HepG2 (cell line): ENCODE results near the gene ARFGAP3. TPM values are rescaled to one million over a fixed set of nuclear protein-coding genes. Genes with fewer than 3 reads are reported as not detected.
A peak's percentile ranks its signal among the peaks of the same experiment; 100 is the strongest.
"Not testable (repeated sequence)": the region's sequence is repeated elsewhere in the genome, so short reads cannot be mapped to it uniquely, and the experiment has no call there.

Source experiments
- ATAC-seq: fragments of 200-7000 bp; cut with Tn5 transposase; 3 replicates; pipeline ENCODE4 v1.9.1; 2020; ENCODE audit warnings: mild to moderate bottlenecking, moderate library complexity
- BruUV-seq: library from RNA; stranded (reverse); fragments of 400-500 nt; replicated peaks from 2 replicates; lab custom pipeline; 2021; lab: Mats Ljungman, UMichigan
- CTCF ChIA-PET: fragments of 300-600 bp; formaldehyde crosslinking; extraction: SDS; loops from one replicate; lab custom pipeline; 2021; ENCODE audit warnings: low total read pairs, inconsistent platforms, low intra/inter-chr PET ratio; lab: Yijun Ruan, JAX
- POLR2A ChIA-PET: fragments of 350-600 bp; sonication (Branson Sonifier 250); formaldehyde crosslinking; loops from one replicate; lab custom pipeline; 2020; ENCODE audit warnings: antibody characterized with exemption, inconsistent platforms; lab: Yijun Ruan, JAX
- DNase-seq: peaks from one replicate; pipeline ENCODE4 v3.0.0-alpha.2; 2015; ENCODE audit warnings: low spot score
- FAIRE-seq: peaks from 3 replicates; lab custom pipeline; 2011; peaks lifted over from hg19 to GRCh38; lab: Jason Lieb, UNC
- H2AFZ ChIP-seq: one replicate; pipeline ENCODE4 v1.6.1; 2011; ENCODE audit warnings: low read length, inconsistent platforms
- H3K27ac ChIP-seq: fragments of 300-600 bp; 3 replicates; pipeline ENCODE4 v1.8.0; 2011; ENCODE audit warnings: mixed run types, mild to moderate bottlenecking, mixed read lengths, low read length, inconsistent platforms; ENCODE audit not compliant: insufficient read depth; ENCODE audit errors: extremely low read length
- H3K27me3 ChIP-seq, 2 experiments: fragments of 200-600 bp in 1 of 2; 2 replicates in 1 of 2; 3 replicates in 1 of 2; pipeline versions ENCODE4 v1.6.0 to v1.8.0; 2011; ENCODE audit warnings: low read length in 2 of 2, mild to moderate bottlenecking in 2 of 2, moderate library complexity in 2 of 2, inconsistent platforms in 1 of 2; ENCODE audit not compliant: insufficient read depth in 2 of 2, control insufficient read depth in 1 of 2
- H3K36me3 ChIP-seq, 2 experiments: fragments of 200-600 bp in 1 of 2; replicated peaks in 1 of 2; 2 replicates in 1 of 2; 3 replicates in 1 of 2; pipeline versions ENCODE4 v1.5.1 to v1.8.0; 2011; ENCODE audit warnings: low read length in 2 of 2, inconsistent platforms in 1 of 2; ENCODE audit not compliant: insufficient read depth in 2 of 2, control insufficient read depth in 1 of 2
- H3K4me1 ChIP-seq: 2 replicates; pipeline ENCODE4 v1.5.1; 2012; ENCODE audit warnings: low read length, inconsistent platforms; ENCODE audit not compliant: insufficient read depth
- H3K4me2 ChIP-seq: 2 replicates; pipeline ENCODE4 v1.6.0; 2011; ENCODE audit warnings: low read depth, low read length, inconsistent platforms
- H3K4me3 ChIP-seq, 3 experiments: fragments of 200-600 bp in 1 of 3; sonication (generic), shearing (Covaris generic) in 1 of 3; replicated peaks in 1 of 3; 2 replicates each; pipeline ENCODE4 v1.5.1; 2011 to 2016; ENCODE audit warnings: low read length in 3 of 3, inconsistent platforms in 2 of 3, low read depth in 2 of 3, mild to moderate bottlenecking in 2 of 3, control low read depth in 1 of 3, mixed read lengths in 1 of 3; ENCODE audit not compliant: insufficient read depth in 1 of 3
- H3K79me2 ChIP-seq: one replicate; pipeline ENCODE4 v1.6.1; 2011; ENCODE audit warnings: low read length, inconsistent platforms; ENCODE audit not compliant: insufficient read depth
- H3K9ac ChIP-seq: 2 replicates; pipeline ENCODE4 v1.6.0; 2011; ENCODE audit warnings: mild to moderate bottlenecking, low read depth, low read length, inconsistent platforms; ENCODE audit not compliant: insufficient read depth
- H3K9me3 ChIP-seq: 2 replicates; pipeline ENCODE4 v1.5.1; 2012; ENCODE audit warnings: mild to moderate bottlenecking, low read length
- H4K20me1 ChIP-seq: 2 replicates; pipeline ENCODE4 v1.6.0; 2011; ENCODE audit warnings: inconsistent platforms, mild to moderate bottlenecking, low read length, moderate library complexity; ENCODE audit not compliant: insufficient read depth
- RARA ChIP-seq: IDR thresholded peaks from 2 replicates; pipeline ENCODE4 v1.6.1; 2016; ENCODE audit warnings: missing genetic modification reagents, missing compliant biosample characterization
- ZNF12 ChIP-seq: sonication (generic); formaldehyde crosslinking; IDR thresholded peaks from 2 replicates; pipeline ENCODE4 v1.5.0; 2020; ENCODE audit warnings: missing genetic modification reagents
- ZNF460 ChIP-seq: sonication (generic); formaldehyde crosslinking; IDR thresholded peaks from 2 replicates; pipeline ENCODE4 v1.5.1; 2020; ENCODE audit warnings: missing genetic modification reagents, mild to moderate bottlenecking, borderline replicate concordance
- ZNF713 ChIP-seq: sonication (generic); formaldehyde crosslinking; IDR thresholded peaks from 2 replicates; pipeline ENCODE4 v1.4.0; 2020; ENCODE audit warnings: mild to moderate bottlenecking, missing genetic modification reagents
- WGBS: methylation state at CpG from one replicate; pipeline ENCODE4 v1.1.6; 2017; ENCODE audit warnings: low lambda C conversion rate; 5-methylcytosine and 5-hydroxymethylcytosine counted together
- in situ Hi-C: cut with HindIII; loops from 2 replicates; pipeline ENCODE4 v1.10.0; 2017; ENCODE audit warnings: low pct_unique_long_range_greater_than_20kb; ENCODE audit not compliant: extremely low pct_ligation_motif_present
- intact Hi-C: fragments of 100-400 bp; cut with micrococcal nuclease; formaldehyde crosslinking; loops from one replicate; pipeline ENCODE4 v1.10.0; 2022; ENCODE audit not compliant: unreplicated experiment
- polyA plus RNA-seq, 8 experiments: library from polyadenylated mRNA; depleted of rRNA in 3 of 8; stranded (reverse) in 7 of 8; unstranded in 1 of 8; fragments of >200 nt; fragmentation: Illumina TruSeq in 4 of 8; extraction: Trizol in 4 of 8; gene quantifications; 2 replicates each; pipeline versions ENCODE4 v1.2.1 to v1.2.3, GENCODE V29; 2011 to 2016; ENCODE audit warnings: low read depth in 4 of 8, missing spikeins in 1 of 8, mixed read lengths in 1 of 8; ENCODE audit not compliant: insufficient read depth in 1 of 8
- total RNA-seq, 5 experiments: library from RNA; depleted of rRNA; stranded (reverse); fragments of >200 nt; fragmentation: Illumina TruSeq; extraction: Trizol; gene quantifications; 2 replicates each; pipeline ENCODE4 v1.2.3, GENCODE V29; 2016; ENCODE audit warnings: low read depth in 1 of 5
- TF ChIP-seq, protein P1 (sequence below): sonication (generic); formaldehyde crosslinking; IDR thresholded peaks from 2 replicates; pipeline ENCODE4 v1.9.0; 2021; ENCODE audit warnings: missing genetic modification reagents, borderline replicate concordance

ARFGAP3 gene
- total and polyA plus RNA-seq, 2 of the 13 experiments (the other 11 are each of a cell fraction or from before 2014, with no cell fraction given): 41.7 to 61.6 TPM

DNA sequence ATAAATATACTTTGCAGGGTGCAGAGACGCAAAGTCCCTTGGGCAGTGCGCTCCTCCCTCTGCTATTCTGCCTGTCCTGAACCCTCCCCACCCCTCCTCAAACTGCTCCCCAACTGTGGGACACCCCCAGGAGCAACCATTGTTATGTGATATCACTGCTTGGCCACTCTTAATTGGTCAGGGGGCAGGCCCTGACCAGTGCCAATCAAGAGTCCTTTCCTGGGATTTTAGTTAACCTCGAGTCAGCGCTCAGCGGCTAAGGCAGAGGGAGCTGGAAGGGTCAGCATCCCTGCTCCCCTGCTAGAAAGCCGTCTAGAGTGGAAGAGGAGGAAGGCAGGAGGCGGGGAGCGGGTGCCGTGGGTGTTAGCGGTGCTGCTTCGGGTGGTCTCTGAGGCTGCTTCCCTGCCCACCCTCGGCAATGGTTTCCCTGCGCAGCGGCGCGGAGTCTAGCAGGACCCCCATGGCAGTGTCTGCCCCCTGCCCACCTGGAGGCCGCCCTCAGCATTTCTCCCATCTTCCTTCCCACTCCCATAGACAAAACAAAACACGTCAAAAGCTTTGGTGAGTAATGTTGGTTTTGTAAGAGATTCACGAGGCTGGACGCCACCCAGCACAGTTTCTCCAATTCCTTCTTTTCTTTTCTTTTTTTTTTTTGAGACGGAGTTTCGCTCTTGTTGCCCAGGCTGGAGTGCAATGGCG, 98.0 kb downstream of the ARFGAP3 start (continued):
- TF ChIP-seq, protein P1, sequence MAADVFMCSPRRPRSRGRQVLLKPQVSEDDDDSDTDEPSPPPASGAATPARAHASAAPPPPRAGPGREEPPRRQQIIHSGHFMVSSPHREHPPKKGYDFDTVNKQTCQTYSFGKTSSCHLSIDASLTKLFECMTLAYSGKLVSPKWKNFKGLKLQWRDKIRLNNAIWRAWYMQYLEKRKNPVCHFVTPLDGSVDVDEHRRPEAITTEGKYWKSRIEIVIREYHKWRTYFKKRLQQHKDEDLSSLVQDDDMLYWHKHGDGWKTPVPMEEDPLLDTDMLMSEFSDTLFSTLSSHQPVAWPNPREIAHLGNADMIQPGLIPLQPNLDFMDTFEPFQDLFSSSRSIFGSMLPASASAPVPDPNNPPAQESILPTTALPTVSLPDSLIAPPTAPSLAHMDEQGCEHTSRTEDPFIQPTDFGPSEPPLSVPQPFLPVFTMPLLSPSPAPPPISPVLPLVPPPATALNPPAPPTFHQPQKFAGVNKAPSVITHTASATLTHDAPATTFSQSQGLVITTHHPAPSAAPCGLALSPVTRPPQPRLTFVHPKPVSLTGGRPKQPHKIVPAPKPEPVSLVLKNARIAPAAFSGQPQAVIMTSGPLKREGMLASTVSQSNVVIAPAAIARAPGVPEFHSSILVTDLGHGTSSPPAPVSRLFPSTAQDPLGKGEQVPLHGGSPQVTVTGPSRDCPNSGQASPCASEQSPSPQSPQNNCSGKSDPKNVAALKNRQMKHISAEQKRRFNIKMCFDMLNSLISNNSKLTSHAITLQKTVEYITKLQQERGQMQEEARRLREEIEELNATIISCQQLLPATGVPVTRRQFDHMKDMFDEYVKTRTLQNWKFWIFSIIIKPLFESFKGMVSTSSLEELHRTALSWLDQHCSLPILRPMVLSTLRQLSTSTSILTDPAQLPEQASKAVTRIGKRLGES (CRISPR knock-in tag): no peak
- no peak for TF ChIP-seq ZNF713

DNA sequence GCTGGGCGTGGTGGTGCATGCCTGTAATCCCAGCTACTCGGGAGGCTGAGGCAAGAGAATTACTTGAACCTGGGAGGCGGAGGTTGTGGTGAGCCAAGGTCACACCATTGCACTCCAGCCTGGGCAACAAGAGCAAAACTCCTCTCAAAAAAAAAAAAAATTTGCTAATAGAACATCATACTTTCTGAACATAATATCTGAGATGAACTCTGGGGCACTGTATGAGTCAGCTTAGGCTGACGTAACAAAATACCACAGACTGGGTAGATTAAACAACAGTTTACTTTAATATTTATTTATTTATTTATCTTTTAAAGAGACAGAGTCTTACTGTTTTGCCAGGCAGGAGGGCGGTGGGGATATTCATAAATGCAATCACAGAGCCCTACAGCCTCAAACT, 101.5 kb downstream of the ARFGAP3 start:
- CTCF ChIA-PET, FAIRE-seq, H3K9ac ChIP-seq, H3K9me3 ChIP-seq, H2AFZ ChIP-seq, ATAC-seq, H3K27ac ChIP-seq, intact Hi-C loops, H3K79me2 ChIP-seq, BruUV-seq: not testable (repeated sequence)
- WGBS: 14% methylated on average over 5 of the region's 5 CpGs
- TF ChIP-seq RARA (CRISPR knock-in tag) (0 out of 2 replicates have a peak, but pooled peaks have one; percentile 22), ZNF12 (peak; percentile 82), ZNF460 (peak; percentile 19; the same call in 1 of the 2 replicates)
- TF ChIP-seq, all 625 proteins: peak for 3; not testable (repeated sequence) for 622
- H3K36me3 ChIP-seq, H3K27me3 ChIP-seq, H3K4me3 ChIP-seq, H4K20me1 ChIP-seq, in situ Hi-C loops, H3K4me2 ChIP-seq: not testable (repeated sequence)
- H3K4me1 ChIP-seq: peaks cover 68% of the 10 kb centered on the region
- peak; percentile 56 for DNase-seq
- POLR2A ChIA-PET: interaction anchor here (1.2 kb wide), 1 partner anchor 140 kb away, joined by 4 read pairs; no protein-coding TSS in a partner anchor
